GM12878 (cell line): ENCODE measurements around the gene SHISA4. TPM values are rescaled to one million over a fixed set of nuclear protein-coding genes. Genes with fewer than 3 reads are reported as not detected.

Experiments used
- ATAC-seq: fragments of 200-7000 bp; cut with Tn5 transposase; 3 replicates; pipeline ENCODE4 v1.9.1; 2020; ENCODE audit warnings: mild to moderate bottlenecking, moderate library complexity
- BruUV-seq: library from RNA; stranded (reverse); fragments of 400-500 nt; replicated peaks from 2 replicates; lab custom pipeline; 2021; lab: Mats Ljungman, UMichigan
- CTCF ChIA-PET: fragments of 300-600 bp; sonication (Branson Sonifier 250); formaldehyde crosslinking; extraction: SDS; loops from one replicate; lab custom pipeline; 2021; ENCODE audit warnings: inconsistent platforms; lab: Yijun Ruan, JAX
- POLR2A ChIA-PET: fragments of 350-600 bp; formaldehyde crosslinking; extraction: SDS; loops from one replicate; lab custom pipeline; 2021; ENCODE audit warnings: inconsistent platforms; lab: Charles Lee
- RAD21 ChIA-PET: fragments of 300-600 bp; sonication (Branson Sonifier 250); formaldehyde crosslinking; loops from one replicate; lab custom pipeline; 2023; ENCODE audit warnings: antibody characterized with exemption; ENCODE audit not compliant: unreplicated experiment; lab: Charles Lee
- SMC1A ChIA-PET: fragments of 300-600 bp; sonication (Branson Sonifier 250); formaldehyde crosslinking; loops from one replicate; lab custom pipeline; 2023; ENCODE audit not compliant: unreplicated experiment, uncharacterized antibody; lab: Charles Lee
- DNase-seq: peaks from one replicate; pipeline ENCODE4 v3.0.0-alpha.2; 2011; ENCODE audit warnings: low read depth, low spot score
- FAIRE-seq: peaks from 3 replicates; lab custom pipeline; 2011; peaks lifted over from hg19 to GRCh38; lab: Jason Lieb, UNC
- H2AFZ ChIP-seq: 2 replicates; pipeline ENCODE4 v1.6.0; 2011; ENCODE audit warnings: low read depth, low read length, control low read depth; ENCODE audit not compliant: control insufficient read depth
- H3K27ac ChIP-seq: 2 replicates; pipeline ENCODE4 v1.5.1; 2011; ENCODE audit warnings: control low read depth; ENCODE audit not compliant: control insufficient read depth, insufficient read depth
- H3K27me3 ChIP-seq, 2 experiments: replicated peaks in 1 of 2; 2 replicates each; pipeline versions ENCODE4 v1.6.0 to v1.6.1; 2011; ENCODE audit warnings: low read length in 1 of 2; ENCODE audit not compliant: control insufficient read depth in 2 of 2, insufficient read depth in 2 of 2
- H3K36me3 ChIP-seq, 2 experiments: 2 replicates each; pipeline ENCODE4 v1.5.1; 2011; ENCODE audit warnings: low read length in 1 of 2; ENCODE audit not compliant: control insufficient read depth in 2 of 2, insufficient read depth in 2 of 2
- H3K4me1 ChIP-seq: 2 replicates; pipeline ENCODE4 v1.6.1; 2011; ENCODE audit warnings: mild to moderate bottlenecking, low read length, moderate library complexity, mixed read lengths; ENCODE audit not compliant: control insufficient read depth, insufficient read depth
- H3K4me2 ChIP-seq: 2 replicates; pipeline ENCODE4 v1.6.0; 2011; ENCODE audit warnings: control low read depth; ENCODE audit not compliant: control insufficient read depth, insufficient read depth
- H3K4me3 ChIP-seq: fragments of 200-600 bp; sonication (generic); 2 replicates; pipeline ENCODE4 v1.5.1; 2016
- H3K79me2 ChIP-seq: 2 replicates; pipeline ENCODE4 v1.6.0; 2011; ENCODE audit warnings: low read length; ENCODE audit not compliant: control insufficient read depth, insufficient read depth
- H3K9ac ChIP-seq: 2 replicates; pipeline ENCODE4 v1.8.0; 2011; ENCODE audit warnings: low read length, control low read depth, mixed read lengths; ENCODE audit not compliant: control insufficient read depth, insufficient read depth
- H3K9me3 ChIP-seq: replicated peaks from 3 replicates; pipeline ENCODE4 v1.5.1; 2011; ENCODE audit warnings: mild to moderate bottlenecking, low read length; ENCODE audit not compliant: control insufficient read depth, insufficient read depth
- H4K20me1 ChIP-seq: 2 replicates; pipeline ENCODE4 v1.6.0; 2011; ENCODE audit not compliant: control insufficient read depth, insufficient read depth
- BCL11A ChIP-seq: IDR thresholded peaks from 2 replicates; pipeline ENCODE4 v1.6.1; 2011; ENCODE audit warnings: low read depth, low read length
- CHD4 ChIP-seq: fragments of 200-600 bp; sonication (generic); IDR thresholded peaks from 2 replicates; pipeline ENCODE4 v1.6.1; 2016; ENCODE audit warnings: mild to moderate bottlenecking
- EP300 ChIP-seq, 2 experiments: fragments of 150-350 bp in 1 of 2; IDR thresholded peaks; 2 replicates each; pipeline ENCODE4 v1.6.1; 2011 to 2012; ENCODE audit warnings: low read depth in 2 of 2, low read length in 2 of 2, borderline replicate concordance in 1 of 2, improper control_type of control experiment in 1 of 2, inconsistent platforms in 1 of 2; ENCODE audit not compliant: control insufficient read depth in 1 of 2
- HDAC6 ChIP-seq: fragments of 200-600 bp; sonication (generic); IDR thresholded peaks from one replicate; pipeline ENCODE4 v1.8.0; 2017; ENCODE audit warnings: antibody characterized with exemption; ENCODE audit not compliant: unreplicated experiment
- KDM1A ChIP-seq: fragments of 200-600 bp; sonication (generic); IDR thresholded peaks from 2 replicates; pipeline ENCODE4 v1.6.1; 2016; ENCODE audit warnings: borderline replicate concordance
- MEF2A ChIP-seq: IDR thresholded peaks from 2 replicates; pipeline ENCODE4 v1.6.1; 2011; ENCODE audit warnings: low read depth, mild to moderate bottlenecking, low read length, moderate library complexity; ENCODE audit not compliant: insufficient read depth
- MTA3 ChIP-seq: IDR thresholded peaks from 2 replicates; pipeline ENCODE4 v1.6.1; 2012; ENCODE audit warnings: low read length, inconsistent platforms, borderline replicate concordance
- NFIC ChIP-seq: IDR thresholded peaks from 2 replicates; pipeline ENCODE4 v1.6.1; 2012; ENCODE audit warnings: low read depth, mild to moderate bottlenecking, inconsistent platforms, low read length, moderate library complexity
- NFYA ChIP-seq: IDR thresholded peaks from 2 replicates; pipeline ENCODE4 v1.6.1; 2011; ENCODE audit warnings: low read depth, mild to moderate bottlenecking, low read length, improper control_type of control experiment, borderline replicate concordance
- NRF1 ChIP-seq: conservative IDR thresholded peaks from 2 replicates; pipeline ENCODE4 v1.6.1; 2011; ENCODE audit warnings: mild to moderate bottlenecking, low read depth, low read length, improper control_type of control experiment
- POLR2AphosphoS5 ChIP-seq: IDR thresholded peaks from 2 replicates; pipeline ENCODE4 v1.6.1; 2011; ENCODE audit warnings: mild to moderate bottlenecking, low read length, inconsistent platforms
- RBBP5 ChIP-seq: fragments of 200-600 bp; sonication (generic); conservative IDR thresholded peaks from 2 replicates; pipeline ENCODE4 v1.6.1; 2016
- RELA ChIP-seq: fragments of 450-650 bp; IDR thresholded peaks from 2 replicates; pipeline ENCODE4 v1.8.0; 2014; ENCODE audit warnings: borderline replicate concordance; ENCODE audit not compliant: partially characterized antibody
- RELB ChIP-seq: fragments of 450-650 bp; IDR thresholded peaks from 2 replicates; pipeline ENCODE4 v1.6.1; 2017; ENCODE audit warnings: low read depth, mild to moderate bottlenecking, moderate library complexity
- RFX5 ChIP-seq: IDR thresholded peaks from 2 replicates; pipeline ENCODE4 v1.6.1; 2011; ENCODE audit warnings: low read depth, low read length, improper control_type of control experiment
- SIN3A ChIP-seq: IDR thresholded peaks from 2 replicates; pipeline ENCODE4 v1.6.1; 2012; ENCODE audit warnings: low read depth, low read length, improper control_type of control experiment
- SMARCA5 ChIP-seq: fragments of 450-650 bp; IDR thresholded peaks from 2 replicates; pipeline ENCODE4 v1.6.1; 2017; ENCODE audit warnings: mild to moderate bottlenecking
- SREBF1 ChIP-seq: IDR thresholded peaks from 2 replicates; pipeline ENCODE4 v1.6.1; 2012; ENCODE audit warnings: mild to moderate bottlenecking, low read length
- SREBF2 ChIP-seq: IDR thresholded peaks from 2 replicates; pipeline ENCODE4 v1.6.1; 2012; ENCODE audit warnings: mild to moderate bottlenecking, low read length
- ZBTB40 ChIP-seq: fragments of 450-650 bp; IDR thresholded peaks from 2 replicates; pipeline ENCODE4 v1.6.1; 2016; ENCODE audit warnings: mild to moderate bottlenecking, moderate library complexity, borderline replicate concordance
- WGBS: methylation state at CpG from one replicate; pipeline ENCODE4 v1.1.6; 2016; ENCODE audit warnings: low lambda C conversion rate; ENCODE audit not compliant: insufficient replicate concordance, insufficient coverage; ENCODE audit errors: missing lambda C conversion rate; 5-methylcytosine and 5-hydroxymethylcytosine counted together
- in situ Hi-C: fragments of 300-500 bp; cut with MboI; formaldehyde crosslinking; loops from 9 replicates; pipeline ENCODE4 v1.14.3; 2018; ENCODE audit warnings: mixed read lengths
- intact Hi-C: fragments of 100-400 bp; cut with micrococcal nuclease; formaldehyde crosslinking; loops from one replicate; pipeline ENCODE4 v1.14.2; 2022; ENCODE audit not compliant: unreplicated experiment
- polyA plus RNA-seq, 11 experiments: library from polyadenylated mRNA; depleted of rRNA in 4 of 11; unstranded in 6 of 11; stranded (reverse) in 5 of 11; fragments of >200 nt; fragmentation: Nextera tagmentation in 4 of 11; fragmentation: Illumina TruSeq in 1 of 11; extraction: Ambion mirVana in 4 of 11; extraction: Trizol in 1 of 11; gene quantifications; 1 replicate in 1 of 11; 2 replicates in 10 of 11; pipeline versions ENCODE4 v1.2.1 to v1.2.3, GENCODE V29; 2011 to 2016; ENCODE audit warnings: inconsistent platforms in 2 of 11, missing spikeins in 2 of 11, low read depth in 1 of 11
- total RNA-seq, 4 experiments: library from RNA; depleted of rRNA in 3 of 4; stranded (reverse); fragments of >200 nt in 3 of 4; fragmentation: Illumina TruSeq in 1 of 4; extraction: Trizol in 1 of 4; gene quantifications; 2 replicates each; pipeline versions ENCODE4 v1.2.1 to v1.2.3, GENCODE V29; 2013 to 2021

Gene SHISA4
- total and polyA plus RNA-seq, 10 of the 15 experiments (the other 5 are each of a cell fraction or from before 2014, with no cell fraction given), result 0.07 TPM; not detected in 8

- Histone ChIP-seq H3K9me3 (no peaks in the 10 kb centered on the region), H3K9ac (no peak overlapping the region), H3K79me2 (peaks cover 70% of the 10 kb centered on the region), H3K27me3 (no peaks in the 10 kb centered on the region), H3K4me1 (no peaks in the 10 kb centered on the region), H3K36me3 (peaks cover 0 to 14% of the 10 kb centered on the region in 2 experiments; a peak in 2 of 4 replicates), H3K4me2 (no peak overlapping the region), H4K20me1 (no peaks in the 10 kb centered on the region), H3K27ac (no peak overlapping the region), H2AFZ (no peak overlapping the region), H3K4me3 (no peak overlapping the region)
- 90% methylated on average over 1 of the region's 1 CpG for WGBS
- no peak for DNase-seq
- intact Hi-C loops, result no loop called here
- BruUV-seq, result no TSS peak
- no peak for FAIRE-seq
- CTCF ChIA-PET, result interaction anchor here (0.7 to 3.4 kb wide), 4 partner anchors 11 to 115 kb away, joined by 3 to 16 read pairs (median 4); partner anchors contain the start of gene TIMM17A
- SMC1A ChIA-PET, result interaction anchor here (0.8 to 1.2 kb wide), 2 partner anchors 10 to 125 kb away, joined by 3 to 5 read pairs; no protein-coding TSS in a partner anchor
- RAD21 ChIA-PET, result no interaction called here
- ATAC-seq, result no peak
- in situ Hi-C loops, result no loop called here
- TF ChIP-seq HDAC6, result no peak
- no peak for TF ChIP-seq NFYA
- TF ChIP-seq RBBP5, result no peak
- TF ChIP-seq NFIC, result no peak
- no peak for TF ChIP-seq CHD4
- TF ChIP-seq MTA3, result no peak
- no peak for TF ChIP-seq POLR2AphosphoS5
- TF ChIP-seq SIN3A, result no peak
- TF ChIP-seq RELB, result no peak
- TF ChIP-seq SREBF2, result no peak
- no peak for TF ChIP-seq RELA
- TF ChIP-seq BCL11A, result no peak
- TF ChIP-seq MEF2A, result no peak
- no peak for TF ChIP-seq EP300 (IDR thresholded peaks at IDR 0.05; ENCODE audit: borderline replicate concordance in 1 of 2, control insufficient read depth in 1 of 2, low read depth in 2 of 2, low read length in 2 of 2)
- no peak for TF ChIP-seq ZBTB40
- no peak for TF ChIP-seq KDM1A
- TF ChIP-seq NRF1, result no peak
- no peak for TF ChIP-seq SMARCA5
- no peak for TF ChIP-seq SREBF1
- TF ChIP-seq RFX5, result no peak
- POLR2A ChIA-PET, result no interaction called here
These were observed 48.2 kb upstream of the SHISA4 start for GRCh38 chr1:201840490-201840889.
